ENCODE results near the gene SLC44A3.

Gene SLC44A3

DNA sequence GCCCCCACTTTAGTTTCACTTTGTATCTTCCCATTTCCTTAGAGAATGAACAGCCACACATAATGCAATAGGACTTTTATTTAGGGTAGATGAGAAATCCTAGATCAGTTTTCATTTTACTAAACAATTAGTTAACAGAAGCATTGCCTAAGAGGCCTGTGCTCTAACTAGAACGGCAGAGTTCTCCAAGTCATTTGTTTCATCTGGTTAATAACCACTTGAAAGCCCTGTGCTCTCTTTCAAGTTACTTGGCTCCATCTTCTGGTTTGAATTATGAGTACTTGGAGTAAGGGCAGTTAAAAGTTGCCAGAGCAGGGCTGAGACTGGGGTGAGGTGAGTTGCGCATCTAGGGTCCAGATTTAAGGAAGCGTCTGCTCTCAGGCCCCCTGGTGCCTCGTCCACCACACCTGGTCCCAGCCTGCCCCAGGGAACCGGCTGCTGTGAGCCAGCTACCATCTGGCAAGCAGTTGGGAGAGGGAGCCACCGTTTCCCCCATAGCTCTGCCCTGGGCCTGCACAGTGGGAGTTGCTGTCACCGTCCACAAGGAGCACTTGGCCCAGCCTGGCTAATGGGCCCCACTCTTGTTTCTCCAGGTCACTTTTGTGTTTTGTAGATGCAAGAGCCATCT is 18.1 kb upstream of the SLC44A3 start:
- H3K4me1 ChIP-seq (ENCODE audit: control insufficient read depth in 1 of 2, insufficient read depth in 2 of 2, low read length in 2 of 2) = peaks cover 0 to 37% of the 10 kb centered on the region in 2 donors
- peak overlapping the region; percentile 70 for H3K27ac ChIP-seq (ENCODE audit: low read length)
- no peaks in the 10 kb centered on the region for H3K27me3 ChIP-seq (ENCODE audit: low read depth, low read length)
- peak overlapping the region; percentile 20 to 32 for H3K4me3 ChIP-seq (ENCODE audit: low read depth in 1 of 2, low read length in 2 of 2)
- no peaks in the 10 kb centered on the region for H3K9me3 ChIP-seq (ENCODE audit: control insufficient read depth in 1 of 2, low read length in 2 of 2)
- no peaks in the 10 kb centered on the region for H3K36me3 ChIP-seq (ENCODE audit: control insufficient read depth in 1 of 2, insufficient read depth in 2 of 2, low read length in 2 of 2)

DNA sequence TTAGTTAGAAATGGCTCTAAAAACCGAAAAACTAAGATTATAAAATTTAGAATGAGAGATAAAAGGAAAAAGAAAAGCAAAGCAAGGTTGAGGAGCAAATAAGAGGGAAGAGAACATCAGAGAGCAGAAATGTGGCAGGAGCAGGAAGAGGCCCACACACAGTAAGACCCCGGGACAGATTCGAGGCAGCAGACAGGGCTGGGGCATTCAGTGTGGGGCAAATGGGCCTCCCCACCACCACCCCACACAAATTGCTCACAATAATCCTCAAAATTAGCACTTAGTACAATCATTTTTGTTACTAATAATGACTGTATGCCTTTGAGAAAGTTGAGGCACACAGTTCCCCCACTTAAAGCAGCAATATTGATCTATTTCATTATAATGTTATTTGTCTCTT is 17.1 kb upstream of the SLC44A3 start:
- peak overlapping the region; percentile 70 for H3K27ac ChIP-seq (ENCODE audit: low read length)
- H3K4me1 ChIP-seq (ENCODE audit: control insufficient read depth in 1 of 2, insufficient read depth in 2 of 2, low read length in 2 of 2) = peaks cover 0 to 35% of the 10 kb centered on the region in 2 donors
- H3K27me3 ChIP-seq (ENCODE audit: low read depth, low read length) = no peaks in the 10 kb centered on the region
- no peaks in the 10 kb centered on the region for H3K9me3 ChIP-seq (ENCODE audit: control insufficient read depth in 1 of 2, low read length in 2 of 2)
- H3K4me3 ChIP-seq (ENCODE audit: low read depth in 1 of 2, low read length in 2 of 2) = no peak overlapping the region
- no peaks in the 10 kb centered on the region for H3K36me3 ChIP-seq (ENCODE audit: control insufficient read depth in 1 of 2, insufficient read depth in 2 of 2, low read length in 2 of 2)

DNA sequence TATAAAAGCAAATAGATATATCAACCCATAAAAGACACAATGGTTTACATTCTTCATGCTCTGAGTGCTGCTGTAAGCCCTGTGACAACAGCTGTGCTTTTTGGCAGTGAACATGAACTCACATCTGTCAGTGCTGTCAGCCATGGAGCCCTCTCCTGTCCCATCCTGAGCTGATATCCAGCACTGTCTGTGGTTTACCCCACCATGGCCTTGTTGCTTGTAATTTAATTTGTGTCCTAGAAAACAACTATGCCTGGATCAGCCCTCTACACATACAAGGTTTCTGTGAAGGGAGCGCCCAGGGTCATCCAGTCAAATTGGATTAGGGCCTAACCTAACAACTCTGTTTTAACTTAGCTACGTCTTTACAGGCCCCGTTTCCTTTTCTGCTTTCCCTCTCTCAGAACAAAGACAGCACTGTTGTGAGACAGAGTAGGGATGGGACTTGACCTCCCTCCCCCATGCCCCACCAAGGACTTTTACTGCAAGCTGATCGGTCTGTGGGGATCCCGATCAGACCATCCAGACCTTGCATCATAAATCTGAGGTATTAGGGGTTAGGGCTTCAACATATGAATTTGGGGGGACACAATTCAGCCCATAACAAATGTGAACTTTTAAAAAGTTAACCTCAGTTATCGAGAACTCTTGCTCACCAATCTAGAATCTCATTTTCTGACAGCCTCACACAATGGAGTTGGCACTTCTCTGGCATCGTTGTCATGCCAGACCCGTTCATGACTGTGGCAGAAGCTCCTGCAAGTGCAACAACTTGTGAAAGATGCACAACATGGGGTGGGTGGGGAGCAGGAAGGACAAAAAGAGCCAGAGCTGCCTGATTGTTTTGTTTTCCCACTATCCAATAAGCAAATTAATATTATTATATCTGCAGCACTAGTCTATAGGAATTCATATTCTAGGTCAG is 16.4 kb upstream of the SLC44A3 start:
- no peaks in the 10 kb centered on the region for H3K9me3 ChIP-seq (ENCODE audit: control insufficient read depth in 1 of 2, low read length in 2 of 2)
- H3K27ac ChIP-seq (ENCODE audit: low read length) = peak overlapping the region; percentile 70
- H3K4me1 ChIP-seq (ENCODE audit: control insufficient read depth in 1 of 2, insufficient read depth in 2 of 2, low read length in 2 of 2) = peaks cover 0 to 29% of the 10 kb centered on the region in 2 donors
- no peaks in the 10 kb centered on the region for H3K36me3 ChIP-seq (ENCODE audit: control insufficient read depth in 1 of 2, insufficient read depth in 2 of 2, low read length in 2 of 2)
- H3K4me3 ChIP-seq (ENCODE audit: low read depth in 1 of 2, low read length in 2 of 2) = no peak overlapping the region
- no peaks in the 10 kb centered on the region for H3K27me3 ChIP-seq (ENCODE audit: low read depth, low read length)

DNA sequence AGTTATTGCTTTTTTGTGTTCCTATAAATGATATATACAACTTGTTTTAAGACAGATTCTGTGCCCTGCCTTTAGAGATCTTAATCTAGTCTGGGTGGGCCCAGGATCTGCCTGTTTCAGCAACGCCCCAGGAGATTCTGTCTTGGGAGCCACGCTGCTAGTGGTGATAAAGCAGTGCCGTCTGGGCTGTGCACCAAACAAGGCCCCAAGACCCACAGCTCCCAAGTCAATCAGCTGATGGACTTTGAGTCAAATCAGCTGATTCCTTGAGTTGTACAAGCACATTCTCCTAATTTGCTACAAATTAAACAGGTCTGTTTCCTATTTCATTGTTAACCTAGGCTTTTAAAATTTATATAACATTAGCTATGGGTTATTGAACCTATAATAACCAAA is 15.7 kb upstream of the SLC44A3 start:
- no peaks in the 10 kb centered on the region for H3K27me3 ChIP-seq (ENCODE audit: low read depth, low read length)
- H3K27ac ChIP-seq (ENCODE audit: low read length) = no peak overlapping the region
- H3K4me1 ChIP-seq (ENCODE audit: control insufficient read depth in 1 of 2, insufficient read depth in 2 of 2, low read length in 2 of 2) = peaks cover 0 to 28% of the 10 kb centered on the region in 2 donors
- no peaks in the 10 kb centered on the region for H3K36me3 ChIP-seq (ENCODE audit: control insufficient read depth in 1 of 2, insufficient read depth in 2 of 2, low read length in 2 of 2)
- no peak overlapping the region for H3K4me3 ChIP-seq (ENCODE audit: low read depth in 1 of 2, low read length in 2 of 2)
- no peaks in the 10 kb centered on the region for H3K9me3 ChIP-seq (ENCODE audit: control insufficient read depth in 1 of 2, low read length in 2 of 2)

DNA sequence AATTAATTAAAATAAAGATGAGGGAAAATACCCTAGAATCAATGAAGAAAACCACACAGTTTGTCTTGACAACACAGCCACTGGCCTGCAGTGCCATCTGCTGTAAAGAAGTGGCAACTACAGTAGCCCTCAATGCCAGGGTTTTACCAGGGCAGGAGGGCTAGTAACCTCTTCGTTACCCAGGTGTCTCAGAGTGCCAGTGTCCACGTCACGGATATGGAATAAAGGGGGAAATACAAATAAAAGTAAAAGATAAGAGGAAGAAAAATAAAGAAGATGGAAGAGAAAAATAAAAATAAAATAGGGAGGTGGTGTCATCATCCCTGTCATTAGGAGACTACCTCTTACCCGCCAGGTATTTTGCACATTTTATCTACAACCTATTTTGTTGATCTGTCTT is 14.2 kb upstream of the SLC44A3 start:
- H3K9me3 ChIP-seq (ENCODE audit: control insufficient read depth in 1 of 2, low read length in 2 of 2) = no peaks in the 10 kb centered on the region
- H3K36me3 ChIP-seq (ENCODE audit: control insufficient read depth in 1 of 2, insufficient read depth in 2 of 2, low read length in 2 of 2) = no peaks in the 10 kb centered on the region
- no peak overlapping the region for H3K4me3 ChIP-seq (ENCODE audit: low read depth in 1 of 2, low read length in 2 of 2)
- H3K4me1 ChIP-seq (ENCODE audit: control insufficient read depth in 1 of 2, insufficient read depth in 2 of 2, low read length in 2 of 2) = peaks cover 0 to 28% of the 10 kb centered on the region in 2 donors
- no peaks in the 10 kb centered on the region for H3K27me3 ChIP-seq (ENCODE audit: low read depth, low read length)
- no peak overlapping the region for H3K27ac ChIP-seq (ENCODE audit: low read length)

DNA sequence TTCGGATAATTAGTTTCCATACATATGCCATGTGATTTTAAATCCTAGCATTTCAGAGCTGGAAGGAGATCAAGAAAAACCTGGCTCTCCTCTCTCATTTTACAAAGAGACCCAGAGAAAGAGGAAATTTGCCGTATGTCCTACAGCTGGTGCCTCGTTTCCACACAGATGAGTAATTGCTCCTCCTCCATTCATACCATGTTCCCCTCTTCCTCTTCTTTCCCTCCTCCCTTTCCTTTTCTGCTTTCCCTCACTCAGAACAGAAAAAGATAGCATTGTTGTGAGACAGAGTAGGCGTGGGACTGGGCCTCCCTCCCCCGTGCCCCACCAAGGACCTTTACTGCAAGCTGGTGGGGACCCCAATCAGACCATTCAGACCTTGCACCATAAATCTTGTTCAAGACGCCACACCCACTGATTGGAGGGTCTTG is 13.7 kb upstream of the SLC44A3 start:
- no peak overlapping the region for H3K27ac ChIP-seq (ENCODE audit: low read length)
- no peaks in the 10 kb centered on the region for H3K9me3 ChIP-seq (ENCODE audit: control insufficient read depth in 1 of 2, low read length in 2 of 2)
- no peaks in the 10 kb centered on the region for H3K27me3 ChIP-seq (ENCODE audit: low read depth, low read length)
- H3K4me1 ChIP-seq (ENCODE audit: control insufficient read depth in 1 of 2, insufficient read depth in 2 of 2, low read length in 2 of 2) = peaks cover 0 to 26% of the 10 kb centered on the region in 2 donors
- no peaks in the 10 kb centered on the region for H3K36me3 ChIP-seq (ENCODE audit: control insufficient read depth in 1 of 2, insufficient read depth in 2 of 2, low read length in 2 of 2)
- no peak overlapping the region for H3K4me3 ChIP-seq (ENCODE audit: low read depth in 1 of 2, low read length in 2 of 2)

DNA sequence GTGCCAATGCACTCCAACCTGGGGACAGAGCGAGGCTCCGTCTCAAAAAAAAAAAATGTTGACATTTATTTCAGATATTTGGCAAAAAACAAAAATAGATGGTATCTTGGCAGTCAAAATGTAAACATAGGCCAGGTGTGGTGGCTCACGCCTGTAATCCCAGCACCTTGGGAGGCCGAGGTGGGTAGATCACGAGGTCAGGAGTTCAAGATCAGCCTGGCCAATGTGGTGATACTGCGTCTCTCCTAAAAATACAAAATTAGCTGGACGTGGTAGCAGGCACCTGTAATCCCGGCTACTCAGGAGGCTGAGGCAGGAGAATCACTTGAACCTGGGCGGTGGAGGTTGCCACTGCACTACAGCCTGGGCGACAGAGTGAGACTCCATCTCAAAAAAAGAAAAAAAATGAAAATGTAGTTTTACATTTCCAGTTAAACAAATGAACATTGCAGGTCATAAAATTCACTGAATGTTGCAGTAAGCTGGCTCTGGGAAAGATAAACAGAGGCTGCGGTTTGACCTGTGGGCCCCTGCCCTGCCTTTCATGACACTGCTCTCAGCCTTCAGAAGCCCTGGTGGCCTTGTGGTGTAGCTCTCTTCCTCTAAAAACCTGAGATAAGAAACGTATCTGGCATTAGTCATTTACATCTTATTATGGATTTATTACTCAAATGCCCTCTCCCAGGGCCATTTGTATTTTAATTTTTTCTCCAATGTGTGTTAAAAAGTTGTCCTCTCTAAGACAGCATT is 12.2 kb upstream of the SLC44A3 start:
- H3K9me3 ChIP-seq (ENCODE audit: control insufficient read depth in 1 of 2, low read length in 2 of 2) = no peaks in the 10 kb centered on the region
- no peaks in the 10 kb centered on the region for H3K36me3 ChIP-seq (ENCODE audit: control insufficient read depth in 1 of 2, insufficient read depth in 2 of 2, low read length in 2 of 2)
- no peaks in the 10 kb centered on the region for H3K27me3 ChIP-seq (ENCODE audit: low read depth, low read length)
- H3K4me1 ChIP-seq (ENCODE audit: control insufficient read depth in 1 of 2, insufficient read depth in 2 of 2, low read length in 2 of 2) = peaks cover 0 to 16% of the 10 kb centered on the region in 2 donors
- no peak overlapping the region for H3K4me3 ChIP-seq (ENCODE audit: low read depth in 1 of 2, low read length in 2 of 2)
- no peak overlapping the region for H3K27ac ChIP-seq (ENCODE audit: low read length)

DNA sequence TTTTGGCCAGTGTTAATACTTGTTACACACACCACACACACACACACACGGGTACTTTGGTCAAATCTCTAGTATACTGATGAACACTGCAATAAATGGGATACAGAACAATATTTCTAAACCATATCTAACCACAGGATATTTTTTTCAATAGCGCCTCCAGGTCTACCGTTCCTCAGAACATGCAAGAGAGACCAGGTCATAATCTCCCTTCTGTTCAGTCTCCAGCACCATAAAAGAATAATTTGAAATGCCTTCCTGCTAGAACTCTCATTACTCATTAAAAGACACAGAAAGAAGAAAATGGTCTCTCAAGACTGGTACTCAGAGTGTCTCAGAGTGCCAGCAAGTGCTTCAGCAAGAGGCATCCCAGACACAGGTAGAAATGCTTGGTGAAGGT is 11.5 kb upstream of the SLC44A3 start:
- Histone ChIP-seq H3K36me3 (ENCODE audit: control insufficient read depth in 1 of 2, insufficient read depth in 2 of 2, low read length in 2 of 2) (no peaks in the 10 kb centered on the region), H3K27me3 (ENCODE audit: low read depth, low read length) (no peaks in the 10 kb centered on the region), H3K27ac (ENCODE audit: low read length) (no peak overlapping the region), H3K4me1 (ENCODE audit: control insufficient read depth in 1 of 2, insufficient read depth in 2 of 2, low read length in 2 of 2) (peaks cover 0 to 8% of the 10 kb centered on the region in 2 donors), H3K4me3 (ENCODE audit: low read depth in 1 of 2, low read length in 2 of 2) (no peak overlapping the region), H3K9me3 (ENCODE audit: control insufficient read depth in 1 of 2, low read length in 2 of 2) (no peaks in the 10 kb centered on the region)

DNA sequence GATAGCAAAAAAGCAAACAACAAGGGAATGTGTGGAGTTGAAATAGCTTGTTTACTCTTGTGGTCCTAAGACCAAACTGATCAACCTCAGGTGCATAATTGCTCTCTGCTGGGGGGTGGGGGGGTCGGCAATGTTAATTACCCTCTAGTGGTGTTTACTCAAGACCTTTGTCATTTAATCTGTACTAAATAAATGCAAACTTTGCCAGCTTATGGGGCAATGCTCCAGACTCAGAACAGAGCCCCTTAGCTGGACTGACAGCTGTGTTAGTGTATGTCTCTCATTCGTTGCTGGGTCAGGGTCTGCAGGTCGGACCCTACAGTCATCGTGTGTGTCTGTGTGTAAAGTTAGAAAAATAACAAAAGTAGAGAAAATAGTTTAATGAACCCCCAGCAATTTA is 7.2 kb upstream of the SLC44A3 start:
- Histone ChIP-seq H3K36me3 (ENCODE audit: control insufficient read depth in 1 of 2, insufficient read depth in 2 of 2, low read length in 2 of 2) (no peaks in the 10 kb centered on the region), H3K27me3 (ENCODE audit: low read depth, low read length) (no peaks in the 10 kb centered on the region), H3K4me1 (ENCODE audit: control insufficient read depth in 1 of 2, insufficient read depth in 2 of 2, low read length in 2 of 2) (no peaks in the 10 kb centered on the region), H3K4me3 (ENCODE audit: low read depth in 1 of 2, low read length in 2 of 2) (no peak overlapping the region), H3K27ac (ENCODE audit: low read length) (no peak overlapping the region), H3K9me3 (ENCODE audit: control insufficient read depth in 1 of 2, low read length in 2 of 2) (no peaks in the 10 kb centered on the region)

DNA sequence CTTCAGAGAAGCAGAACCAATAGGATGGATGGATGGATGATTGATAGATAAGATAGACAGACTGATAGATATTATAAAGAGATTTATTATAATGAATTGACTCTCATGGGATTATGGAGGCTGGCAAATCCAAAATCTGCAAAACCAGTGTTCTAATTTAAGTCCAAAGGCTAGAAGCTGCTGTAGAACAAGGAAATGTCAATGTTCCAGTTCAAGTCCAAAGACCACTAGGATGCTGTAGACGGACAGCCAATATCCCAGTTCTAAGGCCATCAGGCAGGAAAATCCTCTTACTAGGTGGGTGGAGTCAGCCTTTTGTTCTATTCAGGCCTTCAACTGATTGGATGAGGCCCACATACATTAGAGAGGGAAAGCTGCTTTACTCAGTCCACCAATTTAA is 4.1 kb upstream of the SLC44A3 start:
- H3K4me3 ChIP-seq (ENCODE audit: low read depth in 1 of 2, low read length in 2 of 2) = no peak overlapping the region
- H3K4me1 ChIP-seq (ENCODE audit: control insufficient read depth in 1 of 2, insufficient read depth in 2 of 2, low read length in 2 of 2) = no peaks in the 10 kb centered on the region
- H3K27me3 ChIP-seq (ENCODE audit: low read depth, low read length) = peaks cover 4% of the 10 kb centered on the region
- no peaks in the 10 kb centered on the region for H3K36me3 ChIP-seq (ENCODE audit: control insufficient read depth in 1 of 2, insufficient read depth in 2 of 2, low read length in 2 of 2)
- H3K27ac ChIP-seq (ENCODE audit: low read length) = no peak overlapping the region
- H3K9me3 ChIP-seq (ENCODE audit: control insufficient read depth in 1 of 2, low read length in 2 of 2) = no peaks in the 10 kb centered on the region

DNA sequence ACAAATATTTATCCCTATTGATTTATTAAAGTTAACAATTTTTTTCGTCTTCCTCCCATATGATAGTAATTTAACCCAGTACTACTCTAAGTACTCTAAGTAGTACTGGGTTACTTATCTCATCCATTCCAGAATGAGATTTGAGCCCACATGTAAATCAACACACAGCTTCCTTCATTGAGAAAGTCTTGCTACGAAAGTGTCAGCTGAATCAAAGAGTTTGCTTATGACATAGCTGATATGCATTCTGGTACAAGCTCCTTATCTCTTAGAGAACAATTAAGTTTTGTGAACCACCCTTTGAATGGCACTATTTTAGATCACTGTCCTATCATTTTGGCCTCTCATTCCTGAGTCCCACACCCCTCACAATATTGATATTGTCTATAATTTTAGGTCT is 2.4 kb upstream of the SLC44A3 start:
- H3K4me3 ChIP-seq (ENCODE audit: low read depth in 1 of 2, low read length in 2 of 2) = no peak overlapping the region
- no peaks in the 10 kb centered on the region for H3K9me3 ChIP-seq (ENCODE audit: control insufficient read depth in 1 of 2, low read length in 2 of 2)
- no peaks in the 10 kb centered on the region for H3K4me1 ChIP-seq (ENCODE audit: control insufficient read depth in 1 of 2, insufficient read depth in 2 of 2, low read length in 2 of 2)
- H3K36me3 ChIP-seq (ENCODE audit: control insufficient read depth in 1 of 2, insufficient read depth in 2 of 2, low read length in 2 of 2) = no peaks in the 10 kb centered on the region
- no peak overlapping the region for H3K27ac ChIP-seq (ENCODE audit: low read length)
- peaks cover 4% of the 10 kb centered on the region for H3K27me3 ChIP-seq (ENCODE audit: low read depth, low read length)

Measured in muscle layer of duodenum (tissue), 2 donors.